Measurements from ENCODE around the gene KRT13.

KRT13 gene

GRCh38 chr17:41538565-41538991 is 33.2 kb upstream of the KRT13 start:
- in situ Hi-C loops (cut with MboI; ENCODE audit: low sequenced_read_pairs): no loop called here

- in situ Hi-C loops (cut with MboI; ENCODE audit: low sequenced_read_pairs): no loop called here
These were observed 32.6 kb upstream of the KRT13 start for GRCh38 chr17:41537990-41538389.

GRCh38 chr17:41537614-41537954 is 32.2 kb upstream of the KRT13 start:
- in situ Hi-C loops (cut with MboI; ENCODE audit: low sequenced_read_pairs): no loop called here

- in situ Hi-C loops (cut with MboI; ENCODE audit: low sequenced_read_pairs): no loop called here
These were observed 31.6 kb upstream of the KRT13 start for GRCh38 chr17:41536741-41537613.

- in situ Hi-C loops (cut with MboI; ENCODE audit: low sequenced_read_pairs): no loop called here
These were observed 30.5 kb upstream of the KRT13 start for GRCh38 chr17:41535764-41536481.

- in situ Hi-C loops (cut with MboI; ENCODE audit: low sequenced_read_pairs): no loop called here
These were observed 29.6 kb upstream of the KRT13 start for GRCh38 chr17:41534899-41535546.

GRCh38 chr17:41533613-41534012 is 28.2 kb upstream of the KRT13 start:
- in situ Hi-C loops (cut with MboI; ENCODE audit: low sequenced_read_pairs): no loop called here

- in situ Hi-C loops (cut with MboI; ENCODE audit: low sequenced_read_pairs): no loop called here
These were observed 27.6 kb upstream of the KRT13 start for GRCh38 chr17:41532947-41533570.

GRCh38 chr17:41531993-41532392 is 26.6 kb upstream of the KRT13 start:
- in situ Hi-C loops (cut with MboI; ENCODE audit: low sequenced_read_pairs): no loop called here

- in situ Hi-C loops (cut with MboI; ENCODE audit: low sequenced_read_pairs): no loop called here
These were observed 24.9 kb upstream of the KRT13 start for GRCh38 chr17:41530062-41531048.

- in situ Hi-C loops (cut with MboI; ENCODE audit: low sequenced_read_pairs): no loop called here
These were observed 24.1 kb upstream of the KRT13 start for GRCh38 chr17:41529491-41529915.

GRCh38 chr17:41528959-41529353 is 23.5 kb upstream of the KRT13 start:
- in situ Hi-C loops (cut with MboI; ENCODE audit: low sequenced_read_pairs): no loop called here

GRCh38 chr17:41527063-41528023 is 21.9 kb upstream of the KRT13 start:
- in situ Hi-C loops (cut with MboI; ENCODE audit: low sequenced_read_pairs): no loop called here

GRCh38 chr17:41524261-41524660 is 18.8 kb upstream of the KRT13 start:
- in situ Hi-C loops (cut with MboI; ENCODE audit: low sequenced_read_pairs): no loop called here

- in situ Hi-C loops (cut with MboI; ENCODE audit: low sequenced_read_pairs): no loop called here
These were observed 18.4 kb upstream of the KRT13 start for GRCh38 chr17:41523787-41524186.

- in situ Hi-C loops (cut with MboI; ENCODE audit: low sequenced_read_pairs): no loop called here
These were observed 17.8 kb upstream of the KRT13 start for GRCh38 chr17:41523225-41523593.

GRCh38 chr17:41522301-41523224 is 17.2 kb upstream of the KRT13 start:
- in situ Hi-C loops (cut with MboI; ENCODE audit: low sequenced_read_pairs): no loop called here

Data from hTERT RPE-1 (cell line).